H9 (cell line): ENCODE measurements around the gene OXER1. TPM values are rescaled to one million over a fixed set of nuclear protein-coding genes. Genes with fewer than 3 reads are reported as not detected.

ENCODE experiments used
- DNase-seq: peaks from one replicate; pipeline ENCODE4 v3.0.0-alpha.2; 2017
- H2AFZ ChIP-seq: one replicate; pipeline ENCODE4 v1.6.1; 2013; ENCODE audit warnings: mild to moderate bottlenecking, low read length, control low read depth, moderate library complexity
- H2AK5ac ChIP-seq: 2 replicates; pipeline ENCODE4 v1.6.1; 2013; ENCODE audit warnings: low read length, control low read depth, mixed read lengths; ENCODE audit not compliant: insufficient read length
- H2BK120ac ChIP-seq: one replicate; pipeline ENCODE4 v1.6.1; 2013; ENCODE audit warnings: low read depth, mild to moderate bottlenecking, low read length, control low read depth, inconsistent platforms; ENCODE audit not compliant: poor library complexity, severe bottlenecking
- H2BK12ac ChIP-seq: 2 replicates; pipeline ENCODE4 v1.6.1; 2013; ENCODE audit warnings: low read length, control low read depth, mixed read lengths, low read depth; ENCODE audit not compliant: insufficient read length
- H2BK15ac ChIP-seq: 2 replicates; pipeline ENCODE4 v1.6.1; 2013; ENCODE audit warnings: low read depth, low read length, control low read depth
- H2BK20ac ChIP-seq: one replicate; pipeline ENCODE4 v1.6.1; 2013; ENCODE audit warnings: low read depth, mild to moderate bottlenecking, low read length, control low read depth, inconsistent platforms; ENCODE audit not compliant: poor library complexity, severe bottlenecking
- H2BK5ac ChIP-seq: 2 replicates; pipeline ENCODE4 v1.6.1; 2013; ENCODE audit warnings: low read length, control low read depth, mixed read lengths; ENCODE audit not compliant: insufficient read length
- H3K14ac ChIP-seq: 2 replicates; pipeline ENCODE4 v1.6.1; 2013; ENCODE audit warnings: low read length, control low read depth; ENCODE audit not compliant: insufficient read depth
- H3K18ac ChIP-seq: 2 replicates; pipeline ENCODE4 v1.6.1; 2013; ENCODE audit warnings: low read depth, mild to moderate bottlenecking, mixed read lengths, low read length, control low read depth; ENCODE audit not compliant: insufficient read length
- H3K23ac ChIP-seq: 2 replicates; pipeline ENCODE4 v1.6.1; 2013; ENCODE audit warnings: low read length, control low read depth, mixed read lengths, low read depth; ENCODE audit not compliant: insufficient read length
- H3K23me2 ChIP-seq: 2 replicates; pipeline ENCODE4 v1.6.1; 2013; ENCODE audit warnings: low read depth, mild to moderate bottlenecking, mixed read lengths, low read length, control low read depth; ENCODE audit not compliant: insufficient read length, poor library complexity, severe bottlenecking
- H3K27ac ChIP-seq: 2 replicates; pipeline ENCODE4 v1.5.1; 2013; ENCODE audit warnings: low read length, control low read depth, mixed read lengths, low read depth; ENCODE audit not compliant: insufficient read length
- H3K27me3 ChIP-seq: 2 replicates; pipeline ENCODE4 v1.6.1; 2013; ENCODE audit warnings: low read length, control low read depth, inconsistent platforms; ENCODE audit not compliant: insufficient read depth
- H3K4ac ChIP-seq: 2 replicates; pipeline ENCODE4 v1.6.1; 2013; ENCODE audit warnings: low read depth, mild to moderate bottlenecking, control low read depth, inconsistent platforms, low read length, moderate library complexity
- H3K4me1 ChIP-seq: 2 replicates; pipeline ENCODE4 v1.6.1; 2013; ENCODE audit warnings: low read length, control low read depth, inconsistent platforms; ENCODE audit not compliant: insufficient read depth
- H3K4me2 ChIP-seq: 2 replicates; pipeline ENCODE4 v1.6.1; 2013; ENCODE audit warnings: low read length, control low read depth, mixed read lengths; ENCODE audit not compliant: insufficient read length, insufficient read depth
- H3K56ac ChIP-seq: 2 replicates; pipeline ENCODE4 v1.6.1; 2013; ENCODE audit warnings: low read depth, mild to moderate bottlenecking, mixed read lengths, low read length, control low read depth; ENCODE audit not compliant: insufficient read length
- H3K79me1 ChIP-seq: 2 replicates; pipeline ENCODE4 v1.6.1; 2013; ENCODE audit warnings: low read depth, mild to moderate bottlenecking, moderate library complexity, low read length, control low read depth, inconsistent platforms; ENCODE audit not compliant: insufficient read depth, poor library complexity, severe bottlenecking
- H3K79me2 ChIP-seq: 2 replicates; pipeline ENCODE4 v1.6.1; 2013; ENCODE audit warnings: low read length, control low read depth, inconsistent platforms; ENCODE audit not compliant: insufficient read depth
- H3K9ac ChIP-seq: 2 replicates; pipeline ENCODE4 v1.6.1; 2013; ENCODE audit warnings: low read length, control low read depth, mixed read lengths; ENCODE audit not compliant: insufficient read length; ENCODE audit errors: extremely low read depth
- H3K9me3 ChIP-seq: one replicate; pipeline ENCODE4 v1.6.1; 2013; ENCODE audit warnings: low read depth, low read length, inconsistent platforms; ENCODE audit not compliant: control insufficient read depth
- H3T11ph ChIP-seq: one replicate; pipeline ENCODE4 v1.6.1; 2013; ENCODE audit warnings: mild to moderate bottlenecking, low read length, control low read depth, inconsistent platforms
- H4K20me1 ChIP-seq: one replicate; pipeline ENCODE4 v1.6.1; 2013; ENCODE audit not compliant: control insufficient read depth, insufficient read length, insufficient read depth
- H4K5ac ChIP-seq: 2 replicates; pipeline ENCODE4 v1.6.1; 2013; ENCODE audit warnings: low read depth, mild to moderate bottlenecking, mixed read lengths, low read length, control low read depth; ENCODE audit not compliant: insufficient read length
- H4K8ac ChIP-seq: replicated peaks from 2 replicates; pipeline ENCODE4 v1.6.1; 2013; ENCODE audit warnings: low read length, control low read depth, mixed read lengths, low read depth; ENCODE audit not compliant: insufficient read length
- H4K91ac ChIP-seq: 2 replicates; pipeline ENCODE4 v1.6.1; 2013; ENCODE audit warnings: low read depth, mild to moderate bottlenecking, moderate library complexity, mixed read lengths, low read length, control low read depth; ENCODE audit not compliant: insufficient read length
- H3K27ac Mint-ChIP-seq, 3 experiments: 2 replicates in 2 of 3; 3 replicates in 1 of 3; pipeline ENCODE4 v1.8.0; 2020 to 2021; ENCODE audit warnings: mixed read lengths in 3 of 3, mild to moderate bottlenecking in 1 of 3, moderate library complexity in 1 of 3
- H3K27me3 Mint-ChIP-seq: 2 replicates; pipeline ENCODE4 v1.8.0; 2021; ENCODE audit warnings: low read depth, mild to moderate bottlenecking, moderate library complexity, mixed read lengths
- H3K36me3 Mint-ChIP-seq, 3 experiments: 2 replicates in 2 of 3; 3 replicates in 1 of 3; pipeline ENCODE4 v1.8.0; 2020 to 2021; ENCODE audit warnings: low read depth in 3 of 3, mixed read lengths in 3 of 3; ENCODE audit not compliant: insufficient read depth in 1 of 3
- H3K4me1 Mint-ChIP-seq, 2 experiments: 2 replicates each; pipeline ENCODE4 v1.8.0; 2020; ENCODE audit warnings: mixed read lengths in 2 of 2
- H3K4me3 Mint-ChIP-seq, 2 experiments: 2 replicates in 1 of 2; 3 replicates in 1 of 2; pipeline ENCODE4 v1.8.0; 2020 to 2021; ENCODE audit warnings: mild to moderate bottlenecking in 2 of 2, mixed read lengths in 2 of 2, moderate library complexity in 1 of 2
- H3K9me3 Mint-ChIP-seq, 2 experiments: 2 replicates in 1 of 2; 3 replicates in 1 of 2; pipeline ENCODE4 v1.8.0; 2020; ENCODE audit warnings: mild to moderate bottlenecking in 2 of 2, mixed read lengths in 2 of 2, moderate library complexity in 1 of 2
- total RNA-seq: library from RNA; stranded (reverse); gene quantifications from 2 replicates; pipeline ENCODE4 v1.2.1, GENCODE V29; 2021
- TF ChIP-seq, protein P1 (sequence below): fragments of 200-600 bp; sonication (generic); conservative IDR thresholded peaks from 3 replicates; pipeline ENCODE4 v1.8.0; 2021; ENCODE audit warnings: antibody characterized with exemption, mild to moderate bottlenecking

Gene OXER1
- total RNA-seq, 1 experiment from 2014 or later = 1.6 TPM

DNA sequence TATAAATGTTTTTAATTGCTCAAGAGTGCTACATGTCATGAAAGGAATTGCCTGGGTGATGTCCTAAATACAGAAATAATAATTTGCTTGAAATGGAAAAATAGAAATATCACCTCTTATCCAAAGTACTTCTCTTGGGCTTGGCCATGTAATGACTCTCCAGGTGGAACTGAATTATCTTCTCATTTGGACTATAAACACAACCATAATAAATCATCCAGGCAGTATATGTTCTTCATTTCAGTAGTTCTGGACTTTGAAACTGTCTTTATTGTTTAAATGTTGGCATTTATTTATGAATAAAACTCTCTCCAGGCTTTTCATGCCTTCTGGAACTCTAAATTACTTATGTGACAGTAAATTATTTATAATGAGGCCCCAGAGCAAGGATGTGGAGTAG is 40.5 kb downstream of the OXER1 start:
- Histone ChIP-seq H3K4ac (no peak overlapping the region), H3K79me2 (no peaks in the 10 kb centered on the region), H3K23me2 (no peaks in the 10 kb centered on the region), H4K20me1 (no peaks in the 10 kb centered on the region), H2BK12ac (no peak overlapping the region), H3K4me2 (no peak overlapping the region), H2BK15ac (no peak overlapping the region), H4K8ac (no peak overlapping the region), H3K27ac (no peak overlapping the region), H3K18ac (no peak overlapping the region), H4K91ac (no peak overlapping the region), H2AK5ac (no peak overlapping the region), H3K27me3 (no peaks in the 10 kb centered on the region), H2BK120ac (no peak overlapping the region), H3K9ac (no peak overlapping the region), H3K23ac (no peak overlapping the region), H3K9me3 (no peaks in the 10 kb centered on the region), H2AFZ (no peak overlapping the region), H4K5ac (no peak overlapping the region), H3K79me1 (no peaks in the 10 kb centered on the region), H2BK5ac (no peak overlapping the region), H2BK20ac (no peak overlapping the region), H3K4me1 (peaks cover 6% of the 10 kb centered on the region; the same call in 1 of the 2 replicates), H3K14ac (no peak overlapping the region), H3T11ph (no peak overlapping the region), H3K56ac (no peak overlapping the region)
- H3K36me3 Mint-ChIP-seq = peaks cover 0 to 1% (median 0%) of the 10 kb centered on the region in 3 experiments; a peak in 3 of 7 replicates
- no peaks in the 10 kb centered on the region for H3K9me3 Mint-ChIP-seq
- no peak for DNase-seq
- peaks cover 13 to 14% of the 10 kb centered on the region in 2 experiments for H3K4me1 Mint-ChIP-seq
- no peak overlapping the region for H3K4me3 Mint-ChIP-seq
- H3K27me3 Mint-ChIP-seq = no peaks in the 10 kb centered on the region
- TF ChIP-seq, protein P1, sequence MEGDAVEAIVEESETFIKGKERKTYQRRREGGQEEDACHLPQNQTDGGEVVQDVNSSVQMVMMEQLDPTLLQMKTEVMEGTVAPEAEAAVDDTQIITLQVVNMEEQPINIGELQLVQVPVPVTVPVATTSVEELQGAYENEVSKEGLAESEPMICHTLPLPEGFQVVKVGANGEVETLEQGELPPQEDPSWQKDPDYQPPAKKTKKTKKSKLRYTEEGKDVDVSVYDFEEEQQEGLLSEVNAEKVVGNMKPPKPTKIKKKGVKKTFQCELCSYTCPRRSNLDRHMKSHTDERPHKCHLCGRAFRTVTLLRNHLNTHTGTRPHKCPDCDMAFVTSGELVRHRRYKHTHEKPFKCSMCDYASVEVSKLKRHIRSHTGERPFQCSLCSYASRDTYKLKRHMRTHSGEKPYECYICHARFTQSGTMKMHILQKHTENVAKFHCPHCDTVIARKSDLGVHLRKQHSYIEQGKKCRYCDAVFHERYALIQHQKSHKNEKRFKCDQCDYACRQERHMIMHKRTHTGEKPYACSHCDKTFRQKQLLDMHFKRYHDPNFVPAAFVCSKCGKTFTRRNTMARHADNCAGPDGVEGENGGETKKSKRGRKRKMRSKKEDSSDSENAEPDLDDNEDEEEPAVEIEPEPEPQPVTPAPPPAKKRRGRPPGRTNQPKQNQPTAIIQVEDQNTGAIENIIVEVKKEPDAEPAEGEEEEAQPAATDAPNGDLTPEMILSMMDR = no peak
- no peak overlapping the region for H3K27ac Mint-ChIP-seq
